ENCODE measurements around the gene MACF1. TPM values are rescaled to one million over a fixed set of nuclear protein-coding genes. Genes with fewer than 3 reads are reported as not detected.

The MACF1 gene
- total and polyA plus RNA-seq, 2 donors = 93.2 to 124 TPM

- peaks cover 3 to 27% of the 10 kb centered on the region in 2 donors for H3K4me1 ChIP-seq (ENCODE audit: control insufficient read depth in 2 of 2, insufficient read depth in 2 of 2, low read length in 2 of 2)
- WGBS = 96% methylated on average over 13 of the region's 13 CpGs
- peaks cover 7 to 10% of the 10 kb centered on the region in 2 donors for H3K36me3 ChIP-seq (ENCODE audit: control insufficient read depth in 2 of 2, insufficient read depth in 2 of 2, low read length in 1 of 2)
- no peak overlapping the region for H3K4me3 ChIP-seq (ENCODE audit: low read length in 2 of 2)
- no peaks in the 10 kb centered on the region for H3K9me3 ChIP-seq (ENCODE audit: control insufficient read depth in 2 of 2, insufficient read depth in 1 of 2, low read length in 1 of 2)
- H3K27ac ChIP-seq (ENCODE audit: low read depth in 1 of 2, low read length in 1 of 2) = no peak overlapping the region
- H3K27me3 ChIP-seq (ENCODE audit: control insufficient read depth in 2 of 2, insufficient read depth in 1 of 2, low read length in 1 of 2) = no peaks in the 10 kb centered on the region
- no peak for DNase-seq (ENCODE audit: low read depth in 6 of 9, low spot score in 9 of 9)
Observed at GRCh38 chr1:39272798-39273469, 68.4 kb downstream of the MACF1 start.

GRCh38 chr1:39275836-39276507, 71.5 kb downstream of the MACF1 start:
- no peak overlapping the region for H3K4me3 ChIP-seq (ENCODE audit: low read length in 2 of 2)
- no peak overlapping the region for H3K27ac ChIP-seq (ENCODE audit: low read depth in 1 of 2, low read length in 1 of 2)
- DNase-seq (ENCODE audit: low read depth in 6 of 9, low spot score in 9 of 9) = no peak
- H3K27me3 ChIP-seq (ENCODE audit: control insufficient read depth in 2 of 2, insufficient read depth in 1 of 2, low read length in 1 of 2) = no peaks in the 10 kb centered on the region
- WGBS = 93% methylated on average over 6 of the region's 6 CpGs
- H3K36me3 ChIP-seq (ENCODE audit: control insufficient read depth in 2 of 2, insufficient read depth in 2 of 2, low read length in 1 of 2) = peaks cover 0 to 3% of the 10 kb centered on the region in 2 donors
- H3K9me3 ChIP-seq (ENCODE audit: control insufficient read depth in 2 of 2, insufficient read depth in 1 of 2, low read length in 1 of 2) = no peaks in the 10 kb centered on the region
- H3K4me1 ChIP-seq (ENCODE audit: control insufficient read depth in 2 of 2, insufficient read depth in 2 of 2, low read length in 2 of 2) = peaks cover 0 to 5% of the 10 kb centered on the region in 2 donors

GRCh38 chr1:39277879-39278278, 73.4 kb downstream of the MACF1 start:
- no peaks in the 10 kb centered on the region for H3K4me1 ChIP-seq (ENCODE audit: control insufficient read depth in 2 of 2, insufficient read depth in 2 of 2, low read length in 2 of 2)

GRCh38 chr1:39282537-39283216, 78.2 kb downstream of the MACF1 start:
- H3K27ac ChIP-seq (ENCODE audit: low read depth in 1 of 2, low read length in 1 of 2) = no peak overlapping the region
- no peaks in the 10 kb centered on the region for H3K4me1 ChIP-seq (ENCODE audit: control insufficient read depth in 2 of 2, insufficient read depth in 2 of 2, low read length in 2 of 2)
- no peaks in the 10 kb centered on the region for H3K9me3 ChIP-seq (ENCODE audit: control insufficient read depth in 2 of 2, insufficient read depth in 1 of 2, low read length in 1 of 2)
- 87% methylated on average over 8 of the region's 8 CpGs for WGBS
- H3K36me3 ChIP-seq (ENCODE audit: control insufficient read depth in 2 of 2, insufficient read depth in 2 of 2, low read length in 1 of 2) = peaks cover 35 to 49% of the 10 kb centered on the region in 2 donors
- DNase-seq (ENCODE audit: low read depth in 6 of 9, low spot score in 9 of 9) = no peak
- no peak overlapping the region for H3K4me3 ChIP-seq (ENCODE audit: low read length in 2 of 2)
- H3K27me3 ChIP-seq (ENCODE audit: control insufficient read depth in 2 of 2, insufficient read depth in 1 of 2, low read length in 1 of 2) = no peaks in the 10 kb centered on the region

More at GRCh38 chr1:39277879-39278278, 73.4 kb downstream of the MACF1 start:
- Histone ChIP-seq H3K4me3 (ENCODE audit: low read length in 2 of 2) (no peak overlapping the region), H3K27ac (ENCODE audit: low read depth in 1 of 2, low read length in 1 of 2) (no peak overlapping the region), H3K27me3 (ENCODE audit: control insufficient read depth in 2 of 2, insufficient read depth in 1 of 2, low read length in 1 of 2) (no peaks in the 10 kb centered on the region), H3K9me3 (ENCODE audit: control insufficient read depth in 2 of 2, insufficient read depth in 1 of 2, low read length in 1 of 2) (no peaks in the 10 kb centered on the region), H3K36me3 (ENCODE audit: control insufficient read depth in 2 of 2, insufficient read depth in 2 of 2, low read length in 1 of 2) (peaks cover 7 to 10% of the 10 kb centered on the region in 2 donors)
- no peak for DNase-seq (ENCODE audit: low read depth in 6 of 9, low spot score in 9 of 9)

- no peak overlapping the region for H3K4me3 ChIP-seq (ENCODE audit: low read length in 2 of 2)
- H3K27me3 ChIP-seq (ENCODE audit: control insufficient read depth in 2 of 2, insufficient read depth in 1 of 2, low read length in 1 of 2) = no peaks in the 10 kb centered on the region
- WGBS = 92% methylated on average over 1 of the region's 1 CpG
- no peaks in the 10 kb centered on the region for H3K4me1 ChIP-seq (ENCODE audit: control insufficient read depth in 2 of 2, insufficient read depth in 2 of 2, low read length in 2 of 2)
- DNase-seq (ENCODE audit: low read depth in 6 of 9, low spot score in 9 of 9) = no peak
- H3K27ac ChIP-seq (ENCODE audit: low read depth in 1 of 2, low read length in 1 of 2) = no peak overlapping the region
- H3K9me3 ChIP-seq (ENCODE audit: control insufficient read depth in 2 of 2, insufficient read depth in 1 of 2, low read length in 1 of 2) = no peaks in the 10 kb centered on the region
- H3K36me3 ChIP-seq (ENCODE audit: control insufficient read depth in 2 of 2, insufficient read depth in 2 of 2, low read length in 1 of 2) = peaks cover 45 to 53% of the 10 kb centered on the region in 2 donors
Observed at GRCh38 chr1:39283858-39284257, 79.4 kb downstream of the MACF1 start.

GRCh38 chr1:39287541-39287940, 83.0 kb downstream of the MACF1 start:
- DNase-seq (ENCODE audit: low read depth in 6 of 9, low spot score in 9 of 9) = no peak
- Histone ChIP-seq H3K9me3 (ENCODE audit: control insufficient read depth in 2 of 2, insufficient read depth in 1 of 2, low read length in 1 of 2) (no peaks in the 10 kb centered on the region), H3K36me3 (ENCODE audit: control insufficient read depth in 2 of 2, insufficient read depth in 2 of 2, low read length in 1 of 2) (peaks cover 48 to 57% of the 10 kb centered on the region in 2 donors), H3K4me3 (ENCODE audit: low read length in 2 of 2) (no peak overlapping the region), H3K27me3 (ENCODE audit: control insufficient read depth in 2 of 2, insufficient read depth in 1 of 2, low read length in 1 of 2) (no peaks in the 10 kb centered on the region), H3K4me1 (ENCODE audit: control insufficient read depth in 2 of 2, insufficient read depth in 2 of 2, low read length in 2 of 2) (no peaks in the 10 kb centered on the region), H3K27ac (ENCODE audit: low read depth in 1 of 2, low read length in 1 of 2) (no peak overlapping the region)
- WGBS = 100% methylated on average over 1 of the region's 1 CpG

- no peaks in the 10 kb centered on the region for H3K4me1 ChIP-seq (ENCODE audit: control insufficient read depth in 2 of 2, insufficient read depth in 2 of 2, low read length in 2 of 2)
- H3K36me3 ChIP-seq (ENCODE audit: control insufficient read depth in 2 of 2, insufficient read depth in 2 of 2, low read length in 1 of 2) = peaks cover 55 to 57% of the 10 kb centered on the region in 2 donors
- H3K9me3 ChIP-seq (ENCODE audit: control insufficient read depth in 2 of 2, insufficient read depth in 1 of 2, low read length in 1 of 2) = no peaks in the 10 kb centered on the region
- WGBS = over 99% methylated on average over 5 of the region's 5 CpGs
- DNase-seq (ENCODE audit: low read depth in 6 of 9, low spot score in 9 of 9) = no peak
- no peak overlapping the region for H3K27ac ChIP-seq (ENCODE audit: low read depth in 1 of 2, low read length in 1 of 2)
- no peak overlapping the region for H3K4me3 ChIP-seq (ENCODE audit: low read length in 2 of 2)
- H3K27me3 ChIP-seq (ENCODE audit: control insufficient read depth in 2 of 2, insufficient read depth in 1 of 2, low read length in 1 of 2) = no peaks in the 10 kb centered on the region
Observed at GRCh38 chr1:39288735-39289465, 84.4 kb downstream of the MACF1 start.

- Histone ChIP-seq H3K27ac (ENCODE audit: low read depth in 1 of 2, low read length in 1 of 2) (no peak overlapping the region), H3K36me3 (ENCODE audit: control insufficient read depth in 2 of 2, insufficient read depth in 2 of 2, low read length in 1 of 2) (peaks cover 53 to 56% of the 10 kb centered on the region in 2 donors), H3K4me1 (ENCODE audit: control insufficient read depth in 2 of 2, insufficient read depth in 2 of 2, low read length in 2 of 2) (no peaks in the 10 kb centered on the region), H3K4me3 (ENCODE audit: low read length in 2 of 2) (no peak overlapping the region), H3K27me3 (ENCODE audit: control insufficient read depth in 2 of 2, insufficient read depth in 1 of 2, low read length in 1 of 2) (no peaks in the 10 kb centered on the region), H3K9me3 (ENCODE audit: control insufficient read depth in 2 of 2, insufficient read depth in 1 of 2, low read length in 1 of 2) (no peaks in the 10 kb centered on the region)
- no peak for DNase-seq (ENCODE audit: low read depth in 6 of 9, low spot score in 9 of 9)
- WGBS = 95% methylated on average over 1 of the region's 1 CpG
Observed at GRCh38 chr1:39292401-39292800, 87.9 kb downstream of the MACF1 start.

All from thymus (tissue), 11 donors.